A549 (cell line): ENCODE data around the gene TMEM154. TPM values are rescaled to one million over a fixed set of nuclear protein-coding genes. Genes with fewer than 3 reads are reported as not detected.

Experiments
- ATAC-seq, 2 experiments: fragments of 200-7000 bp in 1 of 2; fragments of >200 bp in 1 of 2; cut with Nextera tagmentation in 1 of 2; cut with Tn5 transposase in 1 of 2; 3 replicates each; pipeline versions ENCODE4 v1.8.0 to v1.9.1; 2018 to 2020; ENCODE audit warnings: mild to moderate bottlenecking in 1 of 2, moderate library complexity in 1 of 2
- CTCF ChIA-PET: fragments of 300-600 bp; sonication (Branson Sonifier 250); formaldehyde crosslinking; extraction: SDS; loops from one replicate; lab custom pipeline; 2021; ENCODE audit warnings: antibody characterized with exemption, inconsistent platforms; lab: Yijun Ruan, JAX
- POLR2A ChIA-PET: fragments of 350-600 bp; formaldehyde crosslinking; extraction: SDS; loops from one replicate; lab custom pipeline; 2021; ENCODE audit warnings: antibody characterized with exemption, inconsistent platforms; lab: Yijun Ruan, JAX
- DNase-seq, 2 experiments: peaks; one replicate each; pipeline versions ENCODE4 v3.0.0 to v3.0.0-alpha.2; 2011 to 2016; ENCODE audit warnings: low read depth in 1 of 2, low spot score in 1 of 2
- FAIRE-seq: peaks from 2 replicates; lab custom pipeline; 2011; peaks lifted over from hg19 to GRCh38; lab: Jason Lieb, UNC
- H3K27ac ChIP-seq, 2 experiments: fragments of >200 bp; sonication (Bioruptor Twin); formaldehyde crosslinking; 3 replicates each; pipeline ENCODE4 v1.5.1; 2016 to 2017
- H3K4me1 ChIP-seq: fragments of >200 bp; sonication (Bioruptor Twin); formaldehyde crosslinking; 3 replicates; pipeline ENCODE4 v1.6.1; 2016
- H3K4me2 ChIP-seq: fragments of >200 bp; sonication (Bioruptor Twin); formaldehyde crosslinking; 3 replicates; pipeline ENCODE4 v1.6.1; 2016
- H3K4me3 ChIP-seq: fragments of >200 bp; sonication (Bioruptor Twin); formaldehyde crosslinking; 3 replicates; pipeline ENCODE4 v1.5.1; 2016
- H3K9me3 ChIP-seq: fragments of >200 bp; sonication (Bioruptor Twin); formaldehyde crosslinking; 3 replicates; pipeline ENCODE4 v1.6.1; 2016
- BCL3 ChIP-seq: fragments of >200 bp; sonication (Bioruptor Twin); formaldehyde crosslinking; IDR thresholded peaks from 3 replicates; pipeline ENCODE4 v1.6.1; 2016
- CBX8 ChIP-seq: fragments of 200-600 bp; sonication (generic); IDR thresholded peaks from 2 replicates; pipeline ENCODE4 v1.6.1; 2016
- CHD4 ChIP-seq: fragments of 200-600 bp; sonication (generic); IDR thresholded peaks from 2 replicates; pipeline ENCODE4 v1.6.1; 2016; ENCODE audit warnings: antibody characterized with exemption, mild to moderate bottlenecking, borderline replicate concordance
- EHMT2 ChIP-seq: fragments of 200-600 bp; sonication (generic); IDR thresholded peaks from 2 replicates; pipeline ENCODE4 v1.6.1; 2016; ENCODE audit warnings: antibody characterized with exemption, low read depth, mild to moderate bottlenecking, moderate library complexity
- ESRRA ChIP-seq: fragments of 150-350 bp; IDR thresholded peaks from 2 replicates; pipeline ENCODE4 v1.6.1; 2014; ENCODE audit warnings: mild to moderate bottlenecking, low read length, borderline replicate concordance
- FOSB ChIP-seq: fragments of 250-450 bp; sonication (Bioruptor Pico); IDR thresholded peaks from 2 replicates; pipeline ENCODE4 v1.5.0; 2020; ENCODE audit warnings: mild to moderate bottlenecking, moderate library complexity
- FOXS1 ChIP-seq: fragments of 250-450 bp; sonication (Bioruptor Pico); IDR thresholded peaks from 2 replicates; pipeline ENCODE4 v1.5.0; 2020; ENCODE audit warnings: mild to moderate bottlenecking, moderate library complexity
- HDAC2 ChIP-seq: fragments of 200-600 bp; sonication (generic); IDR thresholded peaks from 2 replicates; pipeline ENCODE4 v1.6.1; 2016
- HES2 ChIP-seq: fragments of >200 bp; sonication (Bioruptor Twin); formaldehyde crosslinking; IDR thresholded peaks from 2 replicates; pipeline ENCODE4 v1.6.1; 2016
- HOXA7 ChIP-seq: fragments of 250-450 bp; sonication (Bioruptor Pico); IDR thresholded peaks from 2 replicates; pipeline ENCODE4 v1.5.0; 2020; ENCODE audit warnings: mild to moderate bottlenecking, moderate library complexity
- HOXB13 ChIP-seq: fragments of 250-450 bp; sonication (Bioruptor Pico); IDR thresholded peaks from 2 replicates; pipeline ENCODE4 v1.5.0; 2020; ENCODE audit warnings: low read depth, mild to moderate bottlenecking, moderate library complexity
- HOXB5 ChIP-seq: fragments of 250-450 bp; sonication (Bioruptor Pico); IDR thresholded peaks from 2 replicates; pipeline ENCODE4 v1.5.0; 2020; ENCODE audit warnings: mild to moderate bottlenecking, moderate library complexity
- JUN ChIP-seq, 2 experiments: fragments of >200 bp; sonication (Bioruptor Twin); formaldehyde crosslinking; IDR thresholded peaks; 2 replicates in 1 of 2; 3 replicates in 1 of 2; pipeline ENCODE4 v1.6.1; 2016 to 2017
- KDM5A ChIP-seq: fragments of 200-600 bp; sonication (generic); IDR thresholded peaks from 2 replicates; pipeline ENCODE4 v1.6.1; 2016; ENCODE audit warnings: antibody characterized with exemption, mild to moderate bottlenecking
- MAX ChIP-seq: IDR thresholded peaks from 2 replicates; pipeline ENCODE4 v1.6.1; 2012
- MYC ChIP-seq: IDR thresholded peaks from 2 replicates; pipeline ENCODE4 v1.6.1; 2012; ENCODE audit warnings: mild to moderate bottlenecking, inconsistent platforms, low read length, improper control_type of control experiment, borderline replicate concordance
- RCOR1 ChIP-seq: fragments of 150-350 bp; IDR thresholded peaks from 2 replicates; pipeline ENCODE4 v1.6.1; 2014; ENCODE audit warnings: antibody characterized with exemption, low read length, low read depth
- REST ChIP-seq: fragments of 200-600 bp; sonication (generic); IDR thresholded peaks from 2 replicates; pipeline ENCODE4 v1.6.1; 2016; ENCODE audit warnings: antibody characterized with exemption, mild to moderate bottlenecking, moderate library complexity
- RFX5 ChIP-seq: fragments of 450-650 bp; IDR thresholded peaks from 2 replicates; pipeline ENCODE4 v1.7.1; 2014; ENCODE audit warnings: antibody characterized with exemption, mild to moderate bottlenecking, moderate library complexity
- RNF2 ChIP-seq: fragments of 200-600 bp; sonication (generic); IDR thresholded peaks from 2 replicates; pipeline ENCODE4 v1.6.1; 2016; ENCODE audit warnings: low read depth, mild to moderate bottlenecking, antibody characterized with exemption, moderate library complexity, borderline replicate concordance
- SMC3 ChIP-seq: fragments of >200 bp; sonication (Bioruptor Twin); formaldehyde crosslinking; IDR thresholded peaks from 3 replicates; pipeline ENCODE4 v1.6.1; 2018; ENCODE audit warnings: inconsistent platforms
- SREBF2 ChIP-seq: fragments of 450-650 bp; IDR thresholded peaks from 2 replicates; pipeline ENCODE4 v1.6.1; 2014; ENCODE audit warnings: mild to moderate bottlenecking, moderate library complexity
- TFCP2L1 ChIP-seq: fragments of 250-450 bp; sonication (Bioruptor Pico); IDR thresholded peaks from 2 replicates; pipeline ENCODE4 v1.5.0; 2021; ENCODE audit warnings: mild to moderate bottlenecking
- USF2 ChIP-seq: fragments of 450-650 bp; IDR thresholded peaks from 2 replicates; pipeline ENCODE4 v1.6.1; 2014; ENCODE audit warnings: antibody characterized with exemption
- WGBS: methylation state at CpG from one replicate; pipeline ENCODE4 v1.1.6; 2017; ENCODE audit errors: missing lambda C conversion rate; 5-methylcytosine and 5-hydroxymethylcytosine counted together
- polyA plus RNA-seq, 4 experiments: library from polyadenylated mRNA; depleted of rRNA in 3 of 4; stranded (reverse); fragments of >200 nt; fragmentation: RNase III in 1 of 4; extraction: RNeasy Plus Mini Kit Qiagen cat#74134 plus additional on column Dnase treatment in 1 of 4; gene quantifications; 2 replicates in 3 of 4; 3 replicates in 1 of 4; pipeline ENCODE4 v1.2.3, GENCODE V29; 2011 to 2017
- TF ChIP-seq, protein P1 (sequence below): IDR thresholded peaks from 2 replicates; pipeline ENCODE4 v1.6.1; 2012
- TF ChIP-seq, protein P2 (sequence below): fragments of 150-350 bp; IDR thresholded peaks from 2 replicates; pipeline ENCODE4 v1.6.1; 2014; ENCODE audit warnings: low read depth, mild to moderate bottlenecking, low read length

The TMEM154 gene
- polyA plus RNA-seq, 2 of the 4 experiments (the other 2 are of a cell fraction): 0.05 to 0.31 TPM

GRCh38 chr4:152599095-152599494, 80.7 kb downstream of the TMEM154 start (continued):
- TF ChIP-seq, protein P1, sequence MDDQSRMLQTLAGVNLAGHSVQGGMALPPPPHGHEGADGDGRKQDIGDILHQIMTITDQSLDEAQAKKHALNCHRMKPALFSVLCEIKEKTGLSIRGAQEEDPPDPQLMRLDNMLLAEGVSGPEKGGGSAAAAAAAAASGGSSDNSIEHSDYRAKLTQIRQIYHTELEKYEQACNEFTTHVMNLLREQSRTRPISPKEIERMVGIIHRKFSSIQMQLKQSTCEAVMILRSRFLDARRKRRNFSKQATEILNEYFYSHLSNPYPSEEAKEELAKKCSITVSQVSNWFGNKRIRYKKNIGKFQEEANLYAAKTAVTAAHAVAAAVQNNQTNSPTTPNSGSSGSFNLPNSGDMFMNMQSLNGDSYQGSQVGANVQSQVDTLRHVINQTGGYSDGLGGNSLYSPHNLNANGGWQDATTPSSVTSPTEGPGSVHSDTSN: no peak
- no peak for TF ChIP-seq CHD4

GRCh38 chr4:152598454-152598853, 81.3 kb downstream of the TMEM154 start:
- no peak overlapping the region for H3K27ac ChIP-seq
- CTCF ChIA-PET: no interaction called here
- no peak for TF ChIP-seq CHD4
- TF ChIP-seq EHMT2: no peak
- no peak for TF ChIP-seq HOXA7 (CRISPR knock-in tag)
- no peak for TF ChIP-seq RCOR1
- TF ChIP-seq KDM5A: no peak
- TF ChIP-seq TFCP2L1 (CRISPR knock-in tag): no peak
- TF ChIP-seq JUN (IDR thresholded peaks at IDR 0.05): no peak
- no peak for TF ChIP-seq SMC3
- TF ChIP-seq HDAC2: no peak
- TF ChIP-seq CBX8: no peak
- TF ChIP-seq ESRRA: no peak
- TF ChIP-seq MAX: no peak
- TF ChIP-seq RNF2: no peak
- no peak for TF ChIP-seq RFX5
- TF ChIP-seq, all 56 proteins: peak for 0
- Histone ChIP-seq H3K4me2 (no peak overlapping the region), H3K9me3 (no peaks in the 10 kb centered on the region), H3K4me1 (no peaks in the 10 kb centered on the region), H3K4me3 (no peak overlapping the region)
- no peak for FAIRE-seq
- 87% methylated on average over 2 of the region's 2 CpGs for WGBS
- POLR2A ChIA-PET: no interaction called here
- no peak for DNase-seq
- no peak for ATAC-seq

- Histone ChIP-seq H3K4me3 (no peak overlapping the region), H3K9me3 (no peaks in the 10 kb centered on the region), H3K4me2 (no peak overlapping the region), H3K4me1 (no peaks in the 10 kb centered on the region), H3K27ac (no peak overlapping the region)
- no peak for DNase-seq
- ChIA-PET CTCF (interaction anchor here (0.6 kb wide), 1 partner anchor 11 kb away, joined by 4 read pairs; no protein-coding TSS in a partner anchor), POLR2A (no interaction called here)
- ATAC-seq: no peak
- 60% methylated on average over 11 of the region's 11 CpGs for WGBS
- FAIRE-seq: no peak
- TF ChIP-seq REST: no peak
- TF ChIP-seq HES2: no peak
- no peak for TF ChIP-seq BCL3
- TF ChIP-seq SREBF2: no peak
- TF ChIP-seq FOXS1 (CRISPR knock-in tag): no peak
- no peak for TF ChIP-seq RCOR1
- TF ChIP-seq RNF2: no peak
- TF ChIP-seq MYC: no peak
- TF ChIP-seq EHMT2: no peak
- no peak for TF ChIP-seq HOXB5 (CRISPR knock-in tag)
- no peak for TF ChIP-seq HOXB13
- TF ChIP-seq, protein P2, sequence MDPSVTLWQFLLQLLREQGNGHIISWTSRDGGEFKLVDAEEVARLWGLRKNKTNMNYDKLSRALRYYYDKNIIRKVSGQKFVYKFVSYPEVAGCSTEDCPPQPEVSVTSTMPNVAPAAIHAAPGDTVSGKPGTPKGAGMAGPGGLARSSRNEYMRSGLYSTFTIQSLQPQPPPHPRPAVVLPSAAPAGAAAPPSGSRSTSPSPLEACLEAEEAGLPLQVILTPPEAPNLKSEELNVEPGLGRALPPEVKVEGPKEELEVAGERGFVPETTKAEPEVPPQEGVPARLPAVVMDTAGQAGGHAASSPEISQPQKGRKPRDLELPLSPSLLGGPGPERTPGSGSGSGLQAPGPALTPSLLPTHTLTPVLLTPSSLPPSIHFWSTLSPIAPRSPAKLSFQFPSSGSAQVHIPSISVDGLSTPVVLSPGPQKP: no peak
- no peak for TF ChIP-seq CHD4
- TF ChIP-seq FOSB (CRISPR knock-in tag): no peak
- no peak for TF ChIP-seq JUN (IDR thresholded peaks at IDR 0.05)
- no peak for TF ChIP-seq USF2
These were observed 84.5 kb downstream of the TMEM154 start for GRCh38 chr4:152594978-152595925.
